HepG2 (cell line): ENCODE data around the gene HOXB4.

ENCODE experiments used
- BRD4 ChIP-seq: sonication (generic); formaldehyde crosslinking; IDR thresholded peaks from 2 replicates; pipeline ENCODE4 v1.4.0; 2020; ENCODE audit warnings: missing genetic modification reagents
- TF ChIP-seq, protein P1 (sequence below): sonication (generic); formaldehyde crosslinking; IDR thresholded peaks from 2 replicates; pipeline ENCODE4 v1.5.0; 2020; ENCODE audit warnings: mild to moderate bottlenecking, missing genetic modification reagents, moderate library complexity

DNA sequence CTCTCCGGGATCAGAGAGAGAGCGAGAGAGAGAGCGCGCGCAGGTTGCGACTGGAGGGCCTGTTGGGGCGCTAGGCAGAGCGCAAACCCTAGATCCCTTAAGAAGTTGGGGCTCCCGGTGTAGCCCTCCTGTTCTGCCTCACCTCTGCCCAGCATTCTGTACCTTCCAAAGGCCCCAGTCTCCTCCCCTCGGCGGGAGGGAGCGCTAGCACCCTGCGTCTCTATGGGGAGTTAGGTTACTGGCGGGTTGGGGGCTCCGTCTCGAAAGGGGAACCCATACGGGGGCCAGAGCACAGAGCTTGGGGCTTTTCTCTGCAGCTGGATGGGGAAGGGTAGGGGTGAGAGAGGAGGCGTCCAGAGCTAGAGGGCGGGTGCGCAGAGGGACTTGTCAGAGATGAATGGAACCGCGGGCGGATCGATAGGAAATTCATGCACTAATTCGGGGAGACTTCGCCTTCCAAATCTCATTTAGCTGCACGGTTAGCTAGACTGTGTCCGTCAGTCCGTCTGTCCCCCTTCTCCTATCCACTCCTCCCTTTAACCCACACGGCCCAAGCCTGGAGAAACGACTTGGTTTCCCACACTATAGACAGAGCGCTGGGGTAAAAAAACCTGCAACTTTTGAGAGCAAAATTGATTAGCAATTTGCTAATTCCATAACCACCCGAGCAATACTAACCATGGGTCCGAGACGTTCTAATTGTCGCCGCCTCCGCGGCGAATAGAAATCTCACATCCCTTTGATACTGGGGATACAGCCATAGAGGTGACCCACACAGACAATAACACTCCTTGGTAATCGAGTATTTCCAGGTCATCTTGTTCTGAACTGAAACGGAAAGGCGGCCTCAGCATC lies 693 bp upstream of the HOXB4 start:
- TF ChIP-seq, protein P1, sequence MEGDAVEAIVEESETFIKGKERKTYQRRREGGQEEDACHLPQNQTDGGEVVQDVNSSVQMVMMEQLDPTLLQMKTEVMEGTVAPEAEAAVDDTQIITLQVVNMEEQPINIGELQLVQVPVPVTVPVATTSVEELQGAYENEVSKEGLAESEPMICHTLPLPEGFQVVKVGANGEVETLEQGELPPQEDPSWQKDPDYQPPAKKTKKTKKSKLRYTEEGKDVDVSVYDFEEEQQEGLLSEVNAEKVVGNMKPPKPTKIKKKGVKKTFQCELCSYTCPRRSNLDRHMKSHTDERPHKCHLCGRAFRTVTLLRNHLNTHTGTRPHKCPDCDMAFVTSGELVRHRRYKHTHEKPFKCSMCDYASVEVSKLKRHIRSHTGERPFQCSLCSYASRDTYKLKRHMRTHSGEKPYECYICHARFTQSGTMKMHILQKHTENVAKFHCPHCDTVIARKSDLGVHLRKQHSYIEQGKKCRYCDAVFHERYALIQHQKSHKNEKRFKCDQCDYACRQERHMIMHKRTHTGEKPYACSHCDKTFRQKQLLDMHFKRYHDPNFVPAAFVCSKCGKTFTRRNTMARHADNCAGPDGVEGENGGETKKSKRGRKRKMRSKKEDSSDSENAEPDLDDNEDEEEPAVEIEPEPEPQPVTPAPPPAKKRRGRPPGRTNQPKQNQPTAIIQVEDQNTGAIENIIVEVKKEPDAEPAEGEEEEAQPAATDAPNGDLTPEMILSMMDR (CRISPR knock-in tag) = no peak
- no peak for TF ChIP-seq BRD4
